ENCODE results near the gene IMPDH2. TPM values are rescaled to one million over a fixed set of nuclear protein-coding genes. Genes with fewer than 3 reads are reported as not detected.

IMPDH2 gene
- total and polyA plus RNA-seq, 2 of the 4 experiments (the other 2 are of a cell fraction): 190 to 296 TPM

- no peak overlapping the region for H2AK5ac ChIP-seq (ENCODE audit: low read depth, low read length)
- no peak overlapping the region for H2AFZ ChIP-seq (replicated peaks; ENCODE audit: low read length, poor library complexity)
- H3K23ac ChIP-seq (ENCODE audit: low read depth, low read length): no peak overlapping the region
- ATAC-seq (ENCODE audit: low read depth) (no peak), DNase-seq (no peak)
- no peaks in the 10 kb centered on the region for H4K20me1 ChIP-seq (ENCODE audit: insufficient read depth, low read length)
- in situ Hi-C loops (cut with MboI; ENCODE audit: low sequenced_read_pairs): no loop called here
- POLR2A ChIA-PET (ENCODE audit: unreplicated experiment): interaction anchor here (0.5 kb wide), 1 partner anchor 8 kb away, joined by 9 read pairs; no protein-coding TSS in a partner anchor
- H3K27ac ChIP-seq (ENCODE audit: insufficient read depth, low read length): no peak overlapping the region
- H3K18ac ChIP-seq (ENCODE audit: low read depth, low read length): no peak overlapping the region
- H3K9me1 ChIP-seq (ENCODE audit: insufficient read depth, low read length): peaks cover 5% of the 10 kb centered on the region; the same call in 1 of the 2 replicates
- no peaks in the 10 kb centered on the region for H3K27me3 ChIP-seq (ENCODE audit: control insufficient read depth, insufficient read depth, low read length)
- CTCF ChIA-PET: no interaction called here
- peaks cover 21 to 25% of the 10 kb centered on the region in 2 experiments; a peak in 3 of 4 replicates for H3K79me1 ChIP-seq (ENCODE audit: low read depth in 1 of 2, low read length in 2 of 2)
- no peak overlapping the region for H2AK9ac ChIP-seq (replicated peaks; ENCODE audit: low read depth, low read length, poor library complexity)
- WGBS, 2 experiments (ENCODE audit: extremely low coverage in 2 of 2, insufficient read length in 1 of 2): no CpG with 5 or more reads among the region's 4 CpGs
- no peaks in the 10 kb centered on the region for H3K4me1 ChIP-seq (ENCODE audit: control insufficient read depth, insufficient read depth, low read length)
- peaks cover 69% of the 10 kb centered on the region for H3K36me3 ChIP-seq (ENCODE audit: control insufficient read depth, insufficient read depth, low read length)
- H2BK120ac ChIP-seq (ENCODE audit: low read depth, low read length): no peak overlapping the region
- H3K56ac ChIP-seq (ENCODE audit: extremely low read depth, insufficient read depth, low read length): no peak overlapping the region
- no peak overlapping the region for H2BK5ac ChIP-seq (ENCODE audit: low read depth, low read length, poor library complexity, severe bottlenecking)
- no peak overlapping the region for H3K14ac ChIP-seq (replicated peaks; ENCODE audit: low read depth, low read length)
- TF ChIP-seq MXI1 (IDR thresholded peaks at IDR 0.05; ENCODE audit: borderline replicate concordance, low read depth, low read length): no peak
- no peak for TF ChIP-seq MAZ (IDR thresholded peaks at IDR 0.05; ENCODE audit: borderline replicate concordance, low read depth, low read length)
- no peak for TF ChIP-seq RCOR1 (IDR thresholded peaks at IDR 0.05; ENCODE audit: insufficient replicate concordance, low read length)
- no peak for TF ChIP-seq ELK1 (IDR thresholded peaks at IDR 0.05; ENCODE audit: borderline replicate concordance, low read depth, low read length)
- TF ChIP-seq NFE2L2 (IDR thresholded peaks at IDR 0.05; ENCODE audit: low read depth, low read length): no peak
- TF ChIP-seq CEBPB (IDR thresholded peaks at IDR 0.05; ENCODE audit: low read depth, low read length): no peak
- TF ChIP-seq POLR2A (IDR thresholded peaks at IDR 0.05; ENCODE audit: low read depth, low read length): no peak
- TF ChIP-seq RAD21 (IDR thresholded peaks at IDR 0.05; ENCODE audit: low read length): no peak
- no peak for TF ChIP-seq SMC3 (IDR thresholded peaks at IDR 0.05; ENCODE audit: low read depth, low read length)
- no peak for TF ChIP-seq CTCF (conservative IDR thresholded peaks at IDR 0.05; ENCODE audit: low read depth, low read length)
- no peak for TF ChIP-seq BHLHE40 (IDR thresholded peaks at IDR 0.05; ENCODE audit: low read depth, low read length)
- H4K8ac ChIP-seq (ENCODE audit: low read depth in 2 of 2, low read length in 2 of 2): no peak overlapping the region
- H4K5ac ChIP-seq (ENCODE audit: low read depth, low read length): no peak overlapping the region
- intact Hi-C loops (cut with micrococcal nuclease): no loop called here
- no peaks in the 10 kb centered on the region for H3K9me3 ChIP-seq (ENCODE audit: control insufficient read depth, insufficient read depth, low read length)
- no peak overlapping the region for H3K9ac ChIP-seq (ENCODE audit: low read depth, low read length)
- H3K4ac ChIP-seq (ENCODE audit: low read depth, low read length): no peak overlapping the region
- no peak overlapping the region for H3K4me3 ChIP-seq (ENCODE audit: insufficient read depth, low read depth, low read length)
- no peak overlapping the region for H4K91ac ChIP-seq (ENCODE audit: insufficient read depth, low read depth, low read length)
- dilution Hi-C loops (cut with HindIII; ENCODE audit: low sequenced_read_pairs, unreplicated experiment): no loop called here
- no peak overlapping the region for H2BK15ac ChIP-seq (ENCODE audit: low read depth, low read length)
- no TSS peak for BruUV-seq (replicated peaks)
- no peak overlapping the region for H3K4me2 ChIP-seq (ENCODE audit: low read depth, low read length)
- H2BK20ac ChIP-seq (ENCODE audit: low read depth, low read length): no peak overlapping the region
Measured at GRCh38 chr3:48980295-48980694, 48.9 kb downstream of the IMPDH2 start.

Measured in IMR-90 (cell line).